ENCODE measurements around the gene PLXNB3. TPM values are rescaled to one million over a fixed set of nuclear protein-coding genes. Genes with fewer than 3 reads are reported as not detected.

The PLXNB3 gene
- total RNA-seq, 1 experiment from 2014 or later: 14.3 TPM

DNA sequence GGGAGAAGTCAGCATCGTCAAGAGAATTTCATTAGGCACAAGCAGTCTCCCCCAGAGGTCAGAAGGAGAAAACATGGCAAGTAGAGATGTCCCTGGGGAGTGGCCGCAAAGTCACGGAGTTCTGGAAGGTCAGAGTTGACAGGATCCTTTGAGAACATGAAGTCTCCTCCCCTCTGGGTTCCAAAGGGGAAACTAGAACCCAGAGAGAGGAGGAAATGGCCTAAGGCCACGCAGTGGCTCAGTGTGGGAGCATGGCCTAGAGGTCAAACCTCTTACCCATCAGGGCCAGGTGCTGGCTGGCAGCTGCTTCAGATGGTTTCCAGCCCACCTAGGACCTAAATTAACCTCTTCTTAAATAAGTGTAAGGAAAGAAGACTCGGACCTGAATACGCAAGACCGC is 29.2 kb downstream of the PLXNB3 start:
- H3K27me3 ChIP-seq (ENCODE audit: control insufficient read depth, insufficient read depth, low read length): no peaks in the 10 kb centered on the region
- intact Hi-C loops (cut with micrococcal nuclease; ENCODE audit: unreplicated experiment) (no loop called here), in situ Hi-C loops (cut with HindIII; ENCODE audit: low pct_unique_long_range_greater_than_20kb, low sequenced_read_pairs) (no loop called here)
- H3K4me3 ChIP-seq (ENCODE audit: low read depth in 2 of 2, low read length in 2 of 2): peak overlapping the region; percentile 69 to 95
- ChIA-PET CTCF (interaction anchor here (0.6 kb wide), 1 partner anchor 25 kb away, joined by 8 read pairs; no protein-coding TSS in a partner anchor), POLR2A (no interaction called here)
- H3K36me3 ChIP-seq (ENCODE audit: control insufficient read depth, insufficient read depth, low read length): peaks cover 3% of the 10 kb centered on the region
- TF ChIP-seq, protein P1, sequence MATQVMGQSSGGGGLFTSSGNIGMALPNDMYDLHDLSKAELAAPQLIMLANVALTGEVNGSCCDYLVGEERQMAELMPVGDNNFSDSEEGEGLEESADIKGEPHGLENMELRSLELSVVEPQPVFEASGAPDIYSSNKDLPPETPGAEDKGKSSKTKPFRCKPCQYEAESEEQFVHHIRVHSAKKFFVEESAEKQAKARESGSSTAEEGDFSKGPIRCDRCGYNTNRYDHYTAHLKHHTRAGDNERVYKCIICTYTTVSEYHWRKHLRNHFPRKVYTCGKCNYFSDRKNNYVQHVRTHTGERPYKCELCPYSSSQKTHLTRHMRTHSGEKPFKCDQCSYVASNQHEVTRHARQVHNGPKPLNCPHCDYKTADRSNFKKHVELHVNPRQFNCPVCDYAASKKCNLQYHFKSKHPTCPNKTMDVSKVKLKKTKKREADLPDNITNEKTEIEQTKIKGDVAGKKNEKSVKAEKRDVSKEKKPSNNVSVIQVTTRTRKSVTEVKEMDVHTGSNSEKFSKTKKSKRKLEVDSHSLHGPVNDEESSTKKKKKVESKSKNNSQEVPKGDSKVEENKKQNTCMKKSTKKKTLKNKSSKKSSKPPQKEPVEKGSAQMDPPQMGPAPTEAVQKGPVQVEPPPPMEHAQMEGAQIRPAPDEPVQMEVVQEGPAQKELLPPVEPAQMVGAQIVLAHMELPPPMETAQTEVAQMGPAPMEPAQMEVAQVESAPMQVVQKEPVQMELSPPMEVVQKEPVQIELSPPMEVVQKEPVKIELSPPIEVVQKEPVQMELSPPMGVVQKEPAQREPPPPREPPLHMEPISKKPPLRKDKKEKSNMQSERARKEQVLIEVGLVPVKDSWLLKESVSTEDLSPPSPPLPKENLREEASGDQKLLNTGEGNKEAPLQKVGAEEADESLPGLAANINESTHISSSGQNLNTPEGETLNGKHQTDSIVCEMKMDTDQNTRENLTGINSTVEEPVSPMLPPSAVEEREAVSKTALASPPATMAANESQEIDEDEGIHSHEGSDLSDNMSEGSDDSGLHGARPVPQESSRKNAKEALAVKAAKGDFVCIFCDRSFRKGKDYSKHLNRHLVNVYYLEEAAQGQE (IDR thresholded peaks at IDR 0.05; ENCODE audit: insufficient read depth in 1 of 2, low read depth in 2 of 2, low read length in 1 of 2): no peak
- TF ChIP-seq POLR2AphosphoS5 (IDR thresholded peaks at IDR 0.05; ENCODE audit: low read depth, low read length) (no peak), SIN3A (IDR thresholded peaks at IDR 0.05; ENCODE audit: borderline replicate concordance, insufficient read depth, low read depth, low read length) (no peak), TCF7L2 (IDR thresholded peaks at IDR 0.05; ENCODE audit: low read depth, low read length) (no peak)
- TF ChIP-seq, protein P2, sequence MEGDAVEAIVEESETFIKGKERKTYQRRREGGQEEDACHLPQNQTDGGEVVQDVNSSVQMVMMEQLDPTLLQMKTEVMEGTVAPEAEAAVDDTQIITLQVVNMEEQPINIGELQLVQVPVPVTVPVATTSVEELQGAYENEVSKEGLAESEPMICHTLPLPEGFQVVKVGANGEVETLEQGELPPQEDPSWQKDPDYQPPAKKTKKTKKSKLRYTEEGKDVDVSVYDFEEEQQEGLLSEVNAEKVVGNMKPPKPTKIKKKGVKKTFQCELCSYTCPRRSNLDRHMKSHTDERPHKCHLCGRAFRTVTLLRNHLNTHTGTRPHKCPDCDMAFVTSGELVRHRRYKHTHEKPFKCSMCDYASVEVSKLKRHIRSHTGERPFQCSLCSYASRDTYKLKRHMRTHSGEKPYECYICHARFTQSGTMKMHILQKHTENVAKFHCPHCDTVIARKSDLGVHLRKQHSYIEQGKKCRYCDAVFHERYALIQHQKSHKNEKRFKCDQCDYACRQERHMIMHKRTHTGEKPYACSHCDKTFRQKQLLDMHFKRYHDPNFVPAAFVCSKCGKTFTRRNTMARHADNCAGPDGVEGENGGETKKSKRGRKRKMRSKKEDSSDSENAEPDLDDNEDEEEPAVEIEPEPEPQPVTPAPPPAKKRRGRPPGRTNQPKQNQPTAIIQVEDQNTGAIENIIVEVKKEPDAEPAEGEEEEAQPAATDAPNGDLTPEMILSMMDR (IDR thresholded peaks at IDR 0.05): no peak
- no peaks in the 10 kb centered on the region for H3K9me3 ChIP-seq (ENCODE audit: control insufficient read depth, insufficient read depth, low read depth, low read length)
- BruUV-seq (replicated peaks): TSS peak; percentile 79
- peaks cover 22% of the 10 kb centered on the region for H3K4me1 ChIP-seq (ENCODE audit: control insufficient read depth, insufficient read depth, low read length)
- DNase-seq (ENCODE audit: low read depth, low spot score) (no peak), ATAC-seq (no peak)
- peak overlapping the region; percentile 97 for H3K27ac ChIP-seq (ENCODE audit: low read length)

DNA sequence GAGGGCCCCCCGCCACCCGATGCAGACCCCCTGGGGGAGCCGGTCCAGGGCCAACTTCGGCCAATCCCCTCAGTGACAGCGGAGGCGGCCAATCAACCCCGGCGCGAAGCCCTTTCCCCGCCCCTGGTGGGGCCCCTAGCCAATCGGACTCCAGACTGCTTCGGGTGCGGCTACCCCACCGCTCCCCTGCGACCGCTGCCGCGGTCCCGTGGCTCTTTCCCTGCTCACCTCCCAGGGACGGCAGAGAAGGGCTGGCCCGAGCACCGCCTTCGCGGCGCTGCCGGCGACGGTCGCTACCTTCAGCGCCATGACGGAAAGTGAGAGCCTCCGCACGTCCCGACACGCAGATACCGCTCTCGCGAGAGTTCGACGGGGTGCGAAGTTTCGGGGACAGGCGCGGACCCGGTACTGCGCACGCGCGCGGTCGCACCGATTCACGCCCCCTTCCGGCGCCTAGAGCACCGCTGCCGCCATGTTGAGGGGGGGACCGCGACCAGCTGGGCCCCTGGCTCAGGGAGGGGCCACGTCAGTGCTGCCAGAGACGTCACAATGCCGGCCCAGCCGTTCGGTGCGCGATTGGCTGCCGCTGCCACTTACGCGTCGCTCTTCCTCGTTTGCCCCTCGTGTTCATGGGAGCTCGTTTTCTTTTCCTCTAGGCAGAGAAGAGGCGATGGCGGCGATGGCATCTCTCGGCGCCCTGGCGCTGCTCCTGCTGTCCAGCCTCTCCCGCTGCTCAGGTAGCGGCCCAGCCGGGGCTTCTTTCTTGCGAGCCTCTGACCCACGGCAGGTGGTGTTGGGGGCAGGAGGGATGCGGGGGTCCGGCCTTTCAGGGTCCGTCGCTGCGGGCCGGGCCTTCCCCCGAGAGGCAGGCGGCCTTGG is 30.2 kb downstream of the PLXNB3 start, which contains the start of the genes IDH3G and SSR4:
Gene IDH3G, minus strand, starts transcription at position 358 of the 879 bp plus-strand sequence. Its CDS starts 49 bp downstream, at position 309.
Gene SSR4, plus strand, starts transcription at position 651 of the 879 bp plus-strand sequence. Its CDS starts 20 bp downstream, at position 671.
- Histone ChIP-seq H3K27ac (ENCODE audit: low read length) (peak within 1 kb of the TSS; percentile 97), H3K9me3 (ENCODE audit: control insufficient read depth, insufficient read depth, low read depth, low read length) (no peaks in the 10 kb centered on the region), H3K4me1 (ENCODE audit: control insufficient read depth, insufficient read depth, low read length) (peaks cover 22% of the 10 kb centered on the region), H3K27me3 (ENCODE audit: control insufficient read depth, insufficient read depth, low read length) (no peaks in the 10 kb centered on the region), H3K36me3 (ENCODE audit: control insufficient read depth, insufficient read depth, low read length) (peaks cover 3% of the 10 kb centered on the region), H3K4me3 (ENCODE audit: low read depth in 2 of 2, low read length in 2 of 2) (peak within 1 kb of the TSS; percentile 69 to 95)
- intact Hi-C loops (cut with micrococcal nuclease; ENCODE audit: unreplicated experiment): no loop called here
- no TSS peak for BruUV-seq (replicated peaks)
- ATAC-seq (peak; percentile 96), DNase-seq (ENCODE audit: low read depth, low spot score) (peak; percentile 91)
- ChIA-PET POLR2A (no interaction called here), CTCF (interaction anchor here (0.6 kb wide), 1 partner anchor 28 kb away, joined by 5 read pairs; no protein-coding TSS in a partner anchor)
- in situ Hi-C loops (cut with HindIII; ENCODE audit: low pct_unique_long_range_greater_than_20kb, low sequenced_read_pairs): no loop called here
- TF ChIP-seq, protein P1 (IDR thresholded peaks at IDR 0.05; ENCODE audit: insufficient read depth in 1 of 2, low read depth in 2 of 2, low read length in 1 of 2): peak in 1 of 2 experiments; percentile 43; a peak in 1 of 4 replicates
- TF ChIP-seq POLR2AphosphoS5 (IDR thresholded peaks at IDR 0.05; ENCODE audit: low read depth, low read length): peak; percentile 72; the same call in 1 of the 2 replicates
- no peak; the same call in 1 of the 2 replicates for TF ChIP-seq TCF7L2 (IDR thresholded peaks at IDR 0.05; ENCODE audit: low read depth, low read length)
- TF ChIP-seq SIN3A (IDR thresholded peaks at IDR 0.05; ENCODE audit: borderline replicate concordance, insufficient read depth, low read depth, low read length): peak; percentile 84; the same call in 1 of the 2 replicates
